Neural progenitor cell (in vitro differentiated cells): Measurements from ENCODE around the gene METTL4. TPM values are rescaled to one million over a fixed set of nuclear protein-coding genes. Genes with fewer than 3 reads are reported as not detected.

Source experiments
- DNase-seq: peaks from one replicate; pipeline ENCODE4 v3.0.0-alpha.2; 2016; ENCODE audit warnings: low spot score
- H2AFZ ChIP-seq: fragments of 200-600 bp; sonication (generic); replicated peaks from 2 replicates; pipeline ENCODE4 v1.6.1; 2016; ENCODE audit warnings: antibody characterized with exemption
- H3F3A ChIP-seq: fragments of 200-600 bp; sonication (generic); 2 replicates; pipeline ENCODE4 v1.6.1; 2016; ENCODE audit warnings: antibody characterized with exemption, low read depth
- H3K27ac ChIP-seq: fragments of 200-600 bp; sonication (generic); 2 replicates; pipeline ENCODE4 v1.5.1; 2016; ENCODE audit warnings: mild to moderate bottlenecking
- H3K27me3 ChIP-seq: fragments of 200-600 bp; sonication (generic); 2 replicates; pipeline ENCODE4 v1.6.1; 2016; ENCODE audit warnings: mild to moderate bottlenecking, moderate library complexity
- H3K36me3 ChIP-seq: fragments of 200-600 bp; sonication (generic); 2 replicates; pipeline ENCODE4 v1.5.1; 2016
- H3K4me1 ChIP-seq: fragments of 200-600 bp; sonication (generic); 2 replicates; pipeline ENCODE4 v1.6.1; 2016; ENCODE audit warnings: mixed run types
- H3K4me2 ChIP-seq: fragments of 200-600 bp; sonication (generic); 2 replicates; pipeline ENCODE4 v1.6.1; 2016
- H3K4me3 ChIP-seq: fragments of 200-600 bp; sonication (generic); 2 replicates; pipeline ENCODE4 v1.5.1; 2016
- H3K79me2 ChIP-seq: fragments of 200-600 bp; sonication (generic); 2 replicates; pipeline ENCODE4 v1.6.1; 2016; ENCODE audit warnings: low read depth
- H3K9ac ChIP-seq: fragments of 200-600 bp; sonication (generic); 2 replicates; pipeline ENCODE4 v1.6.1; 2016
- H3K9me3 ChIP-seq: fragments of 200-600 bp; sonication (generic); 2 replicates; pipeline ENCODE4 v1.5.1; 2016; ENCODE audit warnings: low read depth
- H4K20me1 ChIP-seq: fragments of 200-600 bp; sonication (generic); 2 replicates; pipeline ENCODE4 v1.6.1; 2016; ENCODE audit warnings: low read depth
- H3K27ac Mint-ChIP-seq: 3 replicates; pipeline ENCODE4 v1.8.0; 2021; ENCODE audit warnings: mixed read lengths
- H3K27me3 Mint-ChIP-seq: 2 replicates; pipeline ENCODE4 v1.8.0; 2022; ENCODE audit warnings: low read depth, mild to moderate bottlenecking, inconsistent platforms, moderate library complexity, mixed read lengths; ENCODE audit not compliant: insufficient read depth
- H3K36me3 Mint-ChIP-seq: 3 replicates; pipeline ENCODE4 v1.8.0; 2021; ENCODE audit warnings: mixed read lengths
- H3K4me1 Mint-ChIP-seq: 3 replicates; pipeline ENCODE4 v1.8.0; 2021; ENCODE audit warnings: mixed read lengths
- H3K4me3 Mint-ChIP-seq: 3 replicates; pipeline ENCODE4 v1.8.0; 2021; ENCODE audit warnings: mild to moderate bottlenecking, moderate library complexity, mixed read lengths
- H3K9me3 Mint-ChIP-seq: 3 replicates; pipeline ENCODE4 v1.8.0; 2020; ENCODE audit warnings: mixed read lengths
- EZH2 ChIP-seq: fragments of 200-600 bp; sonication (generic); IDR thresholded peaks from 2 replicates; pipeline ENCODE4 v1.6.1; 2017; ENCODE audit warnings: antibody characterized with exemption, mild to moderate bottlenecking, moderate library complexity
- EZH2phosphoT487 ChIP-seq: fragments of 200-600 bp; sonication (generic); IDR thresholded peaks from 2 replicates; pipeline ENCODE4 v1.6.1; 2017; ENCODE audit warnings: antibody characterized with exemption
- total RNA-seq: library from RNA; depleted of rRNA; stranded (reverse); fragments of >200 nt; gene quantifications from 2 replicates; pipeline ENCODE4 v1.2.3, GENCODE V29; 2015; ENCODE audit warnings: low replicate concordance
- TF ChIP-seq, protein P1 (sequence below): fragments of 200-600 bp; sonication (generic); IDR thresholded peaks from 2 replicates; pipeline ENCODE4 v1.5.1; 2017; ENCODE audit warnings: antibody characterized with exemption, mild to moderate bottlenecking

The METTL4 gene
- total RNA-seq, 1 donor from 2014 or later: 30.8 TPM

DNA sequence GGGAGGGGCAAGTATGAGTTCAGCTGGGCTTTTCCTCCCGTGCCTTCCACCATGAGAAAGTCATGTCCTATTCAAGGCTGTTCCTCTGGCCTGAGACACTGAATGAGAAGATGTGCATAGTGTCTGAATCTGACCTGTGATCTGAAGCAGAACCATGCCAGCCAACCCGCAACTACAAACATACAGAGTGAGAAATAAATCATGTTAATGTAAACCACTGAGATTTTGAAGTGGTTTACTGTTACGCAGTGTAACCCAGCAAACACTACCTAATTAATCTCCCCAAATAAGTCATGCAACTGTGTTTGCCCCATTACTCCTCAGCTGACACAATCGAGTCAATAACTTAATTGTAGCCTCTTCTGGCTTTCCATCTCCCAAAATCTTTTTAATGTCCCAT, 49.2 kb downstream of the METTL4 start:
- no peak overlapping the region for H3K27ac Mint-ChIP-seq

DNA sequence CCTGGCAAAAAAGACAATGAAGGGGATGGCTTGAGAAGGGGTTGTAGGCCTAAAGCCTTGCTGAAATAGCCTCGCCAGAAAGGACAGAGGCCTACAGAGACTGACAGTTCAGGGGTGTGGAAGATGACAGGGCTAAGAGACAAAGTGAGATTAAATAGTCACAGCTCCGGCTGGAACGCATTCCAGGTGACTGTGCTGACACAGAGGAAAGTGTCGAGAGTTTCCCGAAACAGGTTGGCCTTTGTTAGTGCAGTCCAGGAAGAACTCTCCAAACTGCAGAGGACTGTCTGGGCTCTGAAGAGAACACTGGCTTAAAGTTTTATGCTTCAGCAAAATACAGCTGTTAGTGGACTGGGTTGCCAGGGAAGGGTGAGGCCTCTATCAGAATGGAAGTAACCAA, 52.8 kb downstream of the METTL4 start:
- Mint-ChIP-seq H3K9me3 (no peaks in the 10 kb centered on the region), H3K27ac (no peak overlapping the region), H3K4me1 (peaks cover 1% of the 10 kb centered on the region), H3K4me3 (no peak overlapping the region), H3K36me3 (no peaks in the 10 kb centered on the region), H3K27me3 (peaks cover 6% of the 10 kb centered on the region)
- no peaks in the 10 kb centered on the region for H3K4me1 ChIP-seq
- no peak for TF ChIP-seq EZH2phosphoT487
- TF ChIP-seq, protein P1, sequence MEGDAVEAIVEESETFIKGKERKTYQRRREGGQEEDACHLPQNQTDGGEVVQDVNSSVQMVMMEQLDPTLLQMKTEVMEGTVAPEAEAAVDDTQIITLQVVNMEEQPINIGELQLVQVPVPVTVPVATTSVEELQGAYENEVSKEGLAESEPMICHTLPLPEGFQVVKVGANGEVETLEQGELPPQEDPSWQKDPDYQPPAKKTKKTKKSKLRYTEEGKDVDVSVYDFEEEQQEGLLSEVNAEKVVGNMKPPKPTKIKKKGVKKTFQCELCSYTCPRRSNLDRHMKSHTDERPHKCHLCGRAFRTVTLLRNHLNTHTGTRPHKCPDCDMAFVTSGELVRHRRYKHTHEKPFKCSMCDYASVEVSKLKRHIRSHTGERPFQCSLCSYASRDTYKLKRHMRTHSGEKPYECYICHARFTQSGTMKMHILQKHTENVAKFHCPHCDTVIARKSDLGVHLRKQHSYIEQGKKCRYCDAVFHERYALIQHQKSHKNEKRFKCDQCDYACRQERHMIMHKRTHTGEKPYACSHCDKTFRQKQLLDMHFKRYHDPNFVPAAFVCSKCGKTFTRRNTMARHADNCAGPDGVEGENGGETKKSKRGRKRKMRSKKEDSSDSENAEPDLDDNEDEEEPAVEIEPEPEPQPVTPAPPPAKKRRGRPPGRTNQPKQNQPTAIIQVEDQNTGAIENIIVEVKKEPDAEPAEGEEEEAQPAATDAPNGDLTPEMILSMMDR: no peak
- no peak for TF ChIP-seq EZH2
- no peak overlapping the region for H3K4me3 ChIP-seq
- no peaks in the 10 kb centered on the region for H3K36me3 ChIP-seq
- H3K4me2 ChIP-seq: no peak overlapping the region
- H3K27me3 ChIP-seq: no peaks in the 10 kb centered on the region
- H4K20me1 ChIP-seq: no peaks in the 10 kb centered on the region
- H2AFZ ChIP-seq: no peak overlapping the region
- H3K27ac ChIP-seq: no peak overlapping the region
- no peaks in the 10 kb centered on the region for H3K9me3 ChIP-seq
- H3K9ac ChIP-seq: no peak overlapping the region
- no peaks in the 10 kb centered on the region for H3K79me2 ChIP-seq
- H3F3A ChIP-seq: no peaks in the 10 kb centered on the region
- DNase-seq: no peak

More for the DNA sequence above, 49.2 kb downstream of the METTL4 start:
- DNase-seq: no peak
- Histone ChIP-seq H2AFZ (no peak overlapping the region), H3K4me1 (no peaks in the 10 kb centered on the region), H3K27ac (no peak overlapping the region), H3K27me3 (no peaks in the 10 kb centered on the region), H3K4me3 (no peak overlapping the region), H4K20me1 (no peaks in the 10 kb centered on the region), H3K9ac (no peak overlapping the region), H3F3A (no peaks in the 10 kb centered on the region), H3K36me3 (no peaks in the 10 kb centered on the region), H3K79me2 (no peaks in the 10 kb centered on the region), H3K4me2 (no peak overlapping the region), H3K9me3 (no peaks in the 10 kb centered on the region)
- TF ChIP-seq EZH2 (no peak), EZH2phosphoT487 (no peak)
- TF ChIP-seq, protein P1: no peak
- no peaks in the 10 kb centered on the region for H3K4me1 Mint-ChIP-seq
- peaks cover 2% of the 10 kb centered on the region for H3K27me3 Mint-ChIP-seq
- no peaks in the 10 kb centered on the region for H3K36me3 Mint-ChIP-seq
- no peaks in the 10 kb centered on the region for H3K9me3 Mint-ChIP-seq
- no peak overlapping the region for H3K4me3 Mint-ChIP-seq

DNA sequence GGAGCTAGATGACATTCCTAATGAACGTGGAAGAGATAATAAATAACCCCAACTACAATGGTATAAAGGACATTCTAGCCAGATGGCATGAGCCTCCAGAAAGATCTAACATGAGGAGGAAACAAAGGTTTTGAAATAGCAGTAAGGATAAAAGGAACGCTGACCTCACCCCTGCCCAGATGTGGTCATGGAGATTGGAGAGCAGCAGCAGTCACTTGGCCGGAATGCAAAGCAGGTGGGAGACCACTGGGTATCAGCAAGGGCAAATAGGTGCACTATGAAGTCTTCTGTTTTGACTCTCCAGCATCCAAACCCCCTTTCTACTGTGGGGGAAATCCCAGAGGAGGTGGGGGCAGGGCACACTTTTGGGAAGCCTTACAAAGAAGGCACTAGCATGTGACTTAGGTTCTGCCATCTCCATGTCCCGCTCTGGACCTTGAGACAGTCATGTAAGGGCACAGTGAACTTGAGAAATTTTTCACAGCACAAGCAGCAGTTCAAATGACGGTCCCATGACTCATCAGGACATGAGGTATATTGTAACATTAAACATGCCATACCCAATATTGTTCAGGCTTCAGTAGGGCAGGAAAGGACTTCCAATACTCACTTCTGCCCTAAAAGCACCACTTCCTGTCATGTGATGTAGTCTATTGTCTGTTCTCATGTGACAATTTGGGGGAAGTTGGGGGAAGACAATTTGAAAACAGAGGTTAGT, 55.2 kb downstream of the METTL4 start:
- H3K9me3 ChIP-seq: no peaks in the 10 kb centered on the region
- peaks cover 6% of the 10 kb centered on the region for H3K27me3 Mint-ChIP-seq
- H3K27me3 ChIP-seq: no peaks in the 10 kb centered on the region

More for the DNA sequence above, 55.2 kb downstream of the METTL4 start:
- no peak overlapping the region for H3K27ac Mint-ChIP-seq
- H2AFZ ChIP-seq: no peak overlapping the region
- H3K4me2 ChIP-seq: no peak overlapping the region
- no peak for DNase-seq
- H3K27ac ChIP-seq: no peak overlapping the region
- no peaks in the 10 kb centered on the region for H3K4me1 ChIP-seq
- no peaks in the 10 kb centered on the region for H3F3A ChIP-seq
- no peak overlapping the region for H3K4me3 Mint-ChIP-seq
- no peak for TF ChIP-seq EZH2
- TF ChIP-seq, protein P1: no peak
- TF ChIP-seq EZH2phosphoT487: no peak
- H4K20me1 ChIP-seq: no peaks in the 10 kb centered on the region
- no peak overlapping the region for H3K9ac ChIP-seq
- H3K36me3 Mint-ChIP-seq: no peaks in the 10 kb centered on the region
- no peaks in the 10 kb centered on the region for H3K79me2 ChIP-seq
- no peaks in the 10 kb centered on the region for H3K36me3 ChIP-seq
- H3K4me1 Mint-ChIP-seq: peaks cover 2% of the 10 kb centered on the region
- H3K4me3 ChIP-seq: no peak overlapping the region
- H3K9me3 Mint-ChIP-seq: no peaks in the 10 kb centered on the region
